HepG2 (cell line): Measurements from ENCODE around the gene TRAPPC3. TPM values are rescaled to one million over a fixed set of nuclear protein-coding genes. Genes with fewer than 3 reads are reported as not detected.

Experiments
- ARID3A ChIP-seq: IDR thresholded peaks from 2 replicates; pipeline ENCODE4 v1.6.1; 2012; ENCODE audit warnings: low read depth, low read length, improper control_type of control experiment
- CREB1 ChIP-seq, 2 experiments: fragments of 450-650 bp in 1 of 2; IDR thresholded peaks; 2 replicates each; pipeline ENCODE4 v1.6.1; 2016 to 2017; ENCODE audit warnings: control low read depth in 1 of 2, mild to moderate bottlenecking in 1 of 2, missing compliant biosample characterization in 1 of 2, missing genetic modification characterization in 1 of 2
- ETV6 ChIP-seq: sonication (generic); formaldehyde crosslinking; conservative IDR thresholded peaks from 2 replicates; pipeline ENCODE4 v1.4.0; 2020; ENCODE audit warnings: missing genetic modification reagents
- HNRNPUL1 ChIP-seq: fragments of 200-400 bp; formaldehyde crosslinking; IDR thresholded peaks from 2 replicates; pipeline ENCODE4 v1.6.1; 2017; ENCODE audit warnings: low read depth, mild to moderate bottlenecking, low read length, moderate library complexity
- JDP2 ChIP-seq: sonication (generic); formaldehyde crosslinking; IDR thresholded peaks from 2 replicates; pipeline ENCODE4 v1.8.1; 2022; ENCODE audit warnings: missing genetic modification reagents, borderline replicate concordance
- NFIC ChIP-seq: IDR thresholded peaks from 2 replicates; pipeline ENCODE4 v1.6.1; 2012; ENCODE audit warnings: mild to moderate bottlenecking, low read length, inconsistent platforms
- SCMH1 ChIP-seq: sonication (generic); formaldehyde crosslinking; IDR thresholded peaks from 2 replicates; pipeline ENCODE4 v1.9.0; 2021; ENCODE audit warnings: missing genetic modification reagents, mild to moderate bottlenecking, borderline replicate concordance
- TBL1XR1 ChIP-seq: fragments of 150-350 bp; IDR thresholded peaks from 2 replicates; pipeline ENCODE4 v1.6.1; 2014; ENCODE audit warnings: borderline replicate concordance, low read length; ENCODE audit not compliant: partially characterized antibody
- ZKSCAN8 ChIP-seq: IDR thresholded peaks from 2 replicates; pipeline ENCODE4 v1.6.1; 2016; ENCODE audit warnings: borderline replicate concordance, missing genetic modification reagents, missing compliant biosample characterization
- ZNF276 ChIP-seq: sonication (generic); formaldehyde crosslinking; IDR thresholded peaks from 2 replicates; pipeline ENCODE4 v1.4.0; 2020; ENCODE audit warnings: mild to moderate bottlenecking, low read depth, missing genetic modification reagents
- polyA plus RNA-seq, 8 experiments: library from polyadenylated mRNA; depleted of rRNA in 3 of 8; stranded (reverse) in 7 of 8; unstranded in 1 of 8; fragments of >200 nt; fragmentation: Illumina TruSeq in 4 of 8; extraction: Trizol in 4 of 8; gene quantifications; 2 replicates each; pipeline versions ENCODE4 v1.2.1 to v1.2.3, GENCODE V29; 2011 to 2016; ENCODE audit warnings: low read depth in 4 of 8, missing spikeins in 1 of 8, mixed read lengths in 1 of 8; ENCODE audit not compliant: insufficient read depth in 1 of 8
- total RNA-seq, 5 experiments: library from RNA; depleted of rRNA; stranded (reverse); fragments of >200 nt; fragmentation: Illumina TruSeq; extraction: Trizol; gene quantifications; 2 replicates each; pipeline ENCODE4 v1.2.3, GENCODE V29; 2016; ENCODE audit warnings: low read depth in 1 of 5
- TF ChIP-seq, protein P1 (sequence below): sonication (generic); formaldehyde crosslinking; IDR thresholded peaks from 2 replicates; pipeline ENCODE4 v1.5.0; 2020; ENCODE audit warnings: missing genetic modification reagents
- TF ChIP-seq, protein P2 (sequence below): sonication (generic); formaldehyde crosslinking; IDR thresholded peaks from 2 replicates; pipeline ENCODE4 v1.8.0; 2022; ENCODE audit warnings: missing genetic modification reagents, mild to moderate bottlenecking, moderate library complexity, borderline replicate concordance
- TF ChIP-seq, protein P3 (sequence below): sonication (generic); formaldehyde crosslinking; IDR thresholded peaks from 2 replicates; pipeline ENCODE4 v1.4.0; 2020; ENCODE audit warnings: mild to moderate bottlenecking, missing genetic modification reagents, borderline replicate concordance

The TRAPPC3 gene
- total and polyA plus RNA-seq, 2 of the 13 experiments (the other 11 are each of a cell fraction or from before 2014, with no cell fraction given): 53.7 to 62.4 TPM

DNA sequence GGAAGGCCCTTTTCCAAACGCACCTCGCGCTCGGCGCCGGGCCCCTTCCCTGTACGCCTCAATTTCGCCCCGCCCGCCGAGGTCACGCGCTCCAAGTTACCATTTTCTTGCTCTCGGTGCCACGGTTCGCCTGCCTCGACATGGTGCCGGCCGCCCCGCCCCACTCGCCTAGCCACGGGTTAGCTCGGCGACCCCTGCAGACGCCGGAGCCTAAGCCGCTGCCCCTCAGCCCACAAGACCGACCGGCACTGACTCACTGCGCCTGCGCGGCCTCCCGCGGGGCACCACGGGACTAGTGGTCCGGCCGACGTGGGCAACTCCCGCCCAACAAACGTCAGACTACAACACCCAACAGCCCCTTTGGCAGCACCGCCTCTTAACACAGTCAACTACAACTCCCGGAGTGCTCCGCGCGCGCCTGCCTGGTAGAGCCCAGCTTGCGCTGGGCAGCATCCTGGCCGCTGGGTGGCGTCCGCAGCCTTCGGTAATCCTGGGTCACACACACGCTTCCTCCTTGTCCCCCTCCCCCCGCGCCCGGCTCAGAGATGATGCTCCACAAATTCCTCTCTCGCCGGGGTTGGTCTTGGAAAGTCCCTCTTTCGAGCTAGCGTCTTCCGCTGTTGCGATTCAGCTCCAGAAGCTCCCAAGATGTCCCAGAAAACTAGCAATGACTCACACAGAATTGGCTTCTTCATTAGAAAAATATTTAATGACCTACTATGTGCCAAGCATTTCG, at the start of gene TRAPPC3 (continued):
- TF ChIP-seq ZKSCAN8: peak; percentile 46; the same call in 1 of the 2 replicates
- no peak for TF ChIP-seq NFIC
- TF ChIP-seq, protein P1, sequence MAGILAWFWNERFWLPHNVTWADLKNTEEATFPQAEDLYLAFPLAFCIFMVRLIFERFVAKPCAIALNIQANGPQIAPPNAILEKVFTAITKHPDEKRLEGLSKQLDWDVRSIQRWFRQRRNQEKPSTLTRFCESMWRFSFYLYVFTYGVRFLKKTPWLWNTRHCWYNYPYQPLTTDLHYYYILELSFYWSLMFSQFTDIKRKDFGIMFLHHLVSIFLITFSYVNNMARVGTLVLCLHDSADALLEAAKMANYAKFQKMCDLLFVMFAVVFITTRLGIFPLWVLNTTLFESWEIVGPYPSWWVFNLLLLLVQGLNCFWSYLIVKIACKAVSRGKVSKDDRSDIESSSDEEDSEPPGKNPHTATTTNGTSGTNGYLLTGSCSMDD (CRISPR knock-in tag): no peak
- no peak for TF ChIP-seq SCMH1 (CRISPR knock-in tag)
- TF ChIP-seq JDP2 (CRISPR knock-in tag): no peak
- TF ChIP-seq TBL1XR1: peak; percentile 75
- TF ChIP-seq, protein P2, sequence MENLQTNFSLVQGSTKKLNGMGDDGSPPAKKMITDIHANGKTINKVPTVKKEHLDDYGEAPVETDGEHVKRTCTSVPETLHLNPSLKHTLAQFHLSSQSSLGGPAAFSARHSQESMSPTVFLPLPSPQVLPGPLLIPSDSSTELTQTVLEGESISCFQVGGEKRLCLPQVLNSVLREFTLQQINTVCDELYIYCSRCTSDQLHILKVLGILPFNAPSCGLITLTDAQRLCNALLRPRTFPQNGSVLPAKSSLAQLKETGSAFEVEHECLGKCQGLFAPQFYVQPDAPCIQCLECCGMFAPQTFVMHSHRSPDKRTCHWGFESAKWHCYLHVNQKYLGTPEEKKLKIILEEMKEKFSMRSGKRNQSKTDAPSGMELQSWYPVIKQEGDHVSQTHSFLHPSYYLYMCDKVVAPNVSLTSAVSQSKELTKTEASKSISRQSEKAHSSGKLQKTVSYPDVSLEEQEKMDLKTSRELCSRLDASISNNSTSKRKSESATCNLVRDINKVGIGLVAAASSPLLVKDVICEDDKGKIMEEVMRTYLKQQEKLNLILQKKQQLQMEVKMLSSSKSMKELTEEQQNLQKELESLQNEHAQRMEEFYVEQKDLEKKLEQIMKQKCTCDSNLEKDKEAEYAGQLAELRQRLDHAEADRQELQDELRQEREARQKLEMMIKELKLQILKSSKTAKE: no peak
- peak; percentile 63; the same call in 1 of the 2 replicates for TF ChIP-seq ARID3A
- TF ChIP-seq, protein P3, sequence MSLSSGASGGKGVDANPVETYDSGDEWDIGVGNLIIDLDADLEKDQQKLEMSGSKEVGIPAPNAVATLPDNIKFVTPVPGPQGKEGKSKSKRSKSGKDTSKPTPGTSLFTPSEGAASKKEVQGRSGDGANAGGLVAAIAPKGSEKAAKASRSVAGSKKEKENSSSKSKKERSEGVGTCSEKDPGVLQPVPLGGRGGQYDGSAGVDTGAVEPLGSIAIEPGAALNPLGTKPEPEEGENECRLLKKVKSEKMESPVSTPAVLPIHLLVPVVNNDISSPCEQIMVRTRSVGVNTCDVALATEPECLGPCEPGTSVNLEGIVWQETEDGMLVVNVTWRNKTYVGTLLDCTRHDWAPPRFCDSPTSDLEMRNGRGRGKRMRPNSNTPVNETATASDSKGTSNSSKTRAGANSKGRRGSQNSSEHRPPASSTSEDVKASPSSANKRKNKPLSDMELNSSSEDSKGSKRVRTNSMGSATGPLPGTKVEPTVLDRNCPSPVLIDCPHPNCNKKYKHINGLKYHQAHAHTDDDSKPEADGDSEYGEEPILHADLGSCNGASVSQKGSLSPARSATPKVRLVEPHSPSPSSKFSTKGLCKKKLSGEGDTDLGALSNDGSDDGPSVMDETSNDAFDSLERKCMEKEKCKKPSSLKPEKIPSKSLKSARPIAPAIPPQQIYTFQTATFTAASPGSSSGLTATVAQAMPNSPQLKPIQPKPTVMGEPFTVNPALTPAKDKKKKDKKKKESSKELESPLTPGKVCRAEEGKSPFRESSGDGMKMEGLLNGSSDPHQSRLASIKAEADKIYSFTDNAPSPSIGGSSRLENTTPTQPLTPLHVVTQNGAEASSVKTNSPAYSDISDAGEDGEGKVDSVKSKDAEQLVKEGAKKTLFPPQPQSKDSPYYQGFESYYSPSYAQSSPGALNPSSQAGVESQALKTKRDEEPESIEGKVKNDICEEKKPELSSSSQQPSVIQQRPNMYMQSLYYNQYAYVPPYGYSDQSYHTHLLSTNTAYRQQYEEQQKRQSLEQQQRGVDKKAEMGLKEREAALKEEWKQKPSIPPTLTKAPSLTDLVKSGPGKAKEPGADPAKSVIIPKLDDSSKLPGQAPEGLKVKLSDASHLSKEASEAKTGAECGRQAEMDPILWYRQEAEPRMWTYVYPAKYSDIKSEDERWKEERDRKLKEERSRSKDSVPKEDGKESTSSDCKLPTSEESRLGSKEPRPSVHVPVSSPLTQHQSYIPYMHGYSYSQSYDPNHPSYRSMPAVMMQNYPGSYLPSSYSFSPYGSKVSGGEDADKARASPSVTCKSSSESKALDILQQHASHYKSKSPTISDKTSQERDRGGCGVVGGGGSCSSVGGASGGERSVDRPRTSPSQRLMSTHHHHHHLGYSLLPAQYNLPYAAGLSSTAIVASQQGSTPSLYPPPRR (CRISPR knock-in tag): no peak
- no peak for TF ChIP-seq ZNF276 (CRISPR knock-in tag)
- TF ChIP-seq CREB1 (IDR thresholded peaks at IDR 0.05): peak; percentile 87
- TF ChIP-seq CREB1 (CRISPR knock-in tag; IDR thresholded peaks at IDR 0.05): peak; percentile 96
- TF ChIP-seq HNRNPUL1: no peak
- TF ChIP-seq ETV6 (CRISPR knock-in tag): no peak; the same call in 1 of the 2 replicates
